Naive B cell (primary cell): ENCODE results near the gene ANKRD28. TPM values are rescaled to one million over a fixed set of nuclear protein-coding genes. Genes with fewer than 3 reads are reported as not detected.
"Not testable (repeated sequence)": the region's sequence is repeated elsewhere in the genome, so short reads cannot be mapped to it uniquely, and the experiment has no call there.

ENCODE experiments used
- ATAC-seq, 2 donors: fragments of 150-1000 bp; cut with Tn5 transposase; 2 replicates each; pipeline ENCODE4 v1.10.0; 2021; ENCODE audit warnings: low read depth in 2 of 2, mild to moderate bottlenecking in 2 of 2, moderate library complexity in 2 of 2
- DNase-seq: peaks from one replicate; pipeline ENCODE4 v3.0.0; 2022
- H3K27ac Mint-ChIP-seq, 6 donors: one replicate each; pipeline ENCODE4 v1.8.0; 2020 to 2022; ENCODE audit warnings: mild to moderate bottlenecking in 6 of 6, mixed read lengths in 6 of 6, moderate library complexity in 5 of 6, inconsistent platforms in 2 of 6
- H3K27me3 Mint-ChIP-seq, 3 donors: one replicate each; pipeline ENCODE4 v1.8.0; 2021 to 2022; ENCODE audit warnings: mixed read lengths in 3 of 3, mild to moderate bottlenecking in 1 of 3
- H3K36me3 Mint-ChIP-seq, 2 donors: one replicate each; pipeline ENCODE4 v1.8.0; 2020 to 2022; ENCODE audit warnings: mixed read lengths in 2 of 2, inconsistent platforms in 1 of 2, mild to moderate bottlenecking in 1 of 2
- H3K4me1 Mint-ChIP-seq, 3 donors: one replicate each; pipeline ENCODE4 v1.8.0; 2020 to 2022; ENCODE audit warnings: mixed read lengths in 3 of 3, inconsistent platforms in 1 of 3, mild to moderate bottlenecking in 1 of 3, moderate library complexity in 1 of 3
- H3K4me3 Mint-ChIP-seq, 8 donors: one replicate each; pipeline ENCODE4 v1.8.0; 2020 to 2022; ENCODE audit warnings: mild to moderate bottlenecking in 8 of 8, mixed read lengths in 8 of 8, moderate library complexity in 8 of 8, inconsistent platforms in 2 of 8
- H3K9me3 Mint-ChIP-seq, 7 donors: one replicate each; pipeline ENCODE4 v1.8.0; 2020 to 2022; ENCODE audit warnings: mixed read lengths in 7 of 7, mild to moderate bottlenecking in 5 of 7, inconsistent platforms in 2 of 7, moderate library complexity in 1 of 7
- polyA plus RNA-seq, 6 donors: library from polyadenylated mRNA; unstranded; fragments of 300-500 nt; fragmentation: Illumina TruSeq; gene quantifications; one replicate each; pipeline ENCODE4 v1.2.3, GENCODE V29; 2021; ENCODE audit warnings: low read depth in 6 of 6

The ANKRD28 gene
- polyA plus RNA-seq, 6 donors from 2014 or later = 5.6 to 13.2 (median 10.5) TPM

GRCh38 chr3:15781637-15782402 is 16.0 kb downstream of the ANKRD28 start:
- no peak overlapping the region for H3K4me3 Mint-ChIP-seq
- ATAC-seq = no peak
- no peaks in the 10 kb centered on the region for H3K27me3 Mint-ChIP-seq
- H3K36me3 Mint-ChIP-seq = peaks cover 8 to 9% of the 10 kb centered on the region in 2 donors
- H3K27ac Mint-ChIP-seq = no peak overlapping the region
- peaks cover 0 to 21% (median 6%) of the 10 kb centered on the region in 3 donors for H3K4me1 Mint-ChIP-seq
- H3K9me3 Mint-ChIP-seq = no peaks in the 10 kb centered on the region
- DNase-seq = no peak

DNA sequence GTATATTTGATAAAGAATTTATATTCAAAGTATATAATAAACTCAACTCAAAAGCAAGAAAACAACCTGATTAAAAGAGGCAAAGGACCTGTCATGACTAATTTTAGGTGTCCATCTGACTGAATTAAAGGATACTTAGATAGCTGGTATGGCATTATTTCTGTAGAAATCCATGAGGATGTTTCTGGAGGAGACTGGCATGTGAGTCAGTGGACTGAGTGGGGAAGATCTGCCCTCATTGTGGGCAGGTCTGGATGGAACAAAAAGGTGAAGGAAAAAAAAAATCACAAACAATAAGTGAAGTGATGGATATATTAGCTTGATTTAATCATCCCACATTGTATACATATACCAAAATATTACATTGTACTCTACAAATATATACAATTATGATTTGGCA is 16.6 kb downstream of the ANKRD28 start:
- H3K27me3 Mint-ChIP-seq = no peaks in the 10 kb centered on the region
- no peaks in the 10 kb centered on the region for H3K9me3 Mint-ChIP-seq
- peaks cover 0 to 24% (median 6%) of the 10 kb centered on the region in 3 donors for H3K4me1 Mint-ChIP-seq
- DNase-seq = no peak
- H3K4me3 Mint-ChIP-seq = no peak overlapping the region
- ATAC-seq = no peak
- H3K27ac Mint-ChIP-seq = peak overlapping the region in 1 of 6 donors; percentile 31
- H3K36me3 Mint-ChIP-seq = peaks cover 7 to 13% of the 10 kb centered on the region in 2 donors

GRCh38 chr3:15779111-15779510 is 18.7 kb downstream of the ANKRD28 start:
- DNase-seq (no peak), ATAC-seq (no peak)
- peaks cover 0 to 5% of the 10 kb centered on the region in 2 donors for H3K36me3 Mint-ChIP-seq
- peak overlapping the region in 1 of 6 donors; percentile 53 for H3K27ac Mint-ChIP-seq
- H3K27me3 Mint-ChIP-seq = no peaks in the 10 kb centered on the region
- H3K9me3 Mint-ChIP-seq = no peaks in the 10 kb centered on the region
- peaks cover 0 to 25% (median 6%) of the 10 kb centered on the region in 3 donors for H3K4me1 Mint-ChIP-seq
- H3K4me3 Mint-ChIP-seq = no peak overlapping the region

- DNase-seq = no peak
- Mint-ChIP-seq H3K27me3 (no peaks in the 10 kb centered on the region), H3K36me3 (peaks cover 0 to 5% of the 10 kb centered on the region in 2 donors), H3K27ac (peak overlapping the region in 2 of 6 donors; percentile 0 to 53), H3K4me3 (no peak overlapping the region), H3K9me3 (no peaks in the 10 kb centered on the region), H3K4me1 (peaks cover 0 to 25% (median 6%) of the 10 kb centered on the region in 3 donors)
- no peak for ATAC-seq
Observed at GRCh38 chr3:15778332-15778858, 19.4 kb downstream of the ANKRD28 start.

- ATAC-seq, H3K4me3 Mint-ChIP-seq, DNase-seq, H3K27me3 Mint-ChIP-seq, H3K9me3 Mint-ChIP-seq: not testable (repeated sequence)
- H3K36me3 Mint-ChIP-seq = peaks cover 0 to 11% of the 10 kb centered on the region in 2 donors
- peak overlapping the region in 1 of 6 donors; percentile 28 for H3K27ac Mint-ChIP-seq
- peaks cover 7 to 26% (median 10%) of the 10 kb centered on the region in 3 donors for H3K4me1 Mint-ChIP-seq
Observed at GRCh38 chr3:15774931-15775560, 22.7 kb downstream of the ANKRD28 start.

DNA sequence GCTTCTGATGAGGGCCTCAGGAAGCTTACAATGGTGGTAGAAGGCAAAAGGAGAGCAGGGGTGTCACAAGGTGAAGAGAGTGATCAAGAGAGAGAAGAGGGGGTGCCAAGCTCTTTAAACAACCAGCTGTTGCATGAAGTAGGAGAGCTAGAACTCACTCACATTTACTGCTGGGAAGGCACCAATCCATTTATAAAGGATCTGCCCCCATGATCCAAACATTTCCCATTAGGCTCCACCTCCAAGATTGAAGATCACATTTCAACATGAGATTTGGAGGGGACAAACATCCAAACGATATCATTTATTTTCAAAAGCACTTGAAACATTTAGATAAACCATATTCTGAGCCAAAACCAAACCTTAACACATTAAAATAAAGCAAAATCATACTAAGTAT is 26.3 kb downstream of the ANKRD28 start:
- peaks cover 0 to 10% of the 10 kb centered on the region in 2 donors for H3K36me3 Mint-ChIP-seq
- DNase-seq = no peak
- H3K4me1 Mint-ChIP-seq = peaks cover 14 to 35% (median 19%) of the 10 kb centered on the region in 3 donors
- peak overlapping the region in 1 of 6 donors; percentile 36 for H3K27ac Mint-ChIP-seq
- H3K4me3 Mint-ChIP-seq = no peak overlapping the region
- no peaks in the 10 kb centered on the region for H3K27me3 Mint-ChIP-seq
- ATAC-seq = no peak
- H3K9me3 Mint-ChIP-seq = no peaks in the 10 kb centered on the region

- Mint-ChIP-seq H3K4me1 (peaks cover 14 to 30% (median 21%) of the 10 kb centered on the region in 3 donors), H3K27me3 (no peaks in the 10 kb centered on the region), H3K4me3 (no peak overlapping the region), H3K27ac (peak overlapping the region in 1 of 6 donors; percentile 63), H3K36me3 (peaks cover 0 to 6% of the 10 kb centered on the region in 2 donors), H3K9me3 (no peaks in the 10 kb centered on the region)
- ATAC-seq (peak in 1 of 2 donors; percentile 43), DNase-seq (no peak)
Observed at GRCh38 chr3:15769256-15769915, 28.4 kb downstream of the ANKRD28 start.

DNA sequence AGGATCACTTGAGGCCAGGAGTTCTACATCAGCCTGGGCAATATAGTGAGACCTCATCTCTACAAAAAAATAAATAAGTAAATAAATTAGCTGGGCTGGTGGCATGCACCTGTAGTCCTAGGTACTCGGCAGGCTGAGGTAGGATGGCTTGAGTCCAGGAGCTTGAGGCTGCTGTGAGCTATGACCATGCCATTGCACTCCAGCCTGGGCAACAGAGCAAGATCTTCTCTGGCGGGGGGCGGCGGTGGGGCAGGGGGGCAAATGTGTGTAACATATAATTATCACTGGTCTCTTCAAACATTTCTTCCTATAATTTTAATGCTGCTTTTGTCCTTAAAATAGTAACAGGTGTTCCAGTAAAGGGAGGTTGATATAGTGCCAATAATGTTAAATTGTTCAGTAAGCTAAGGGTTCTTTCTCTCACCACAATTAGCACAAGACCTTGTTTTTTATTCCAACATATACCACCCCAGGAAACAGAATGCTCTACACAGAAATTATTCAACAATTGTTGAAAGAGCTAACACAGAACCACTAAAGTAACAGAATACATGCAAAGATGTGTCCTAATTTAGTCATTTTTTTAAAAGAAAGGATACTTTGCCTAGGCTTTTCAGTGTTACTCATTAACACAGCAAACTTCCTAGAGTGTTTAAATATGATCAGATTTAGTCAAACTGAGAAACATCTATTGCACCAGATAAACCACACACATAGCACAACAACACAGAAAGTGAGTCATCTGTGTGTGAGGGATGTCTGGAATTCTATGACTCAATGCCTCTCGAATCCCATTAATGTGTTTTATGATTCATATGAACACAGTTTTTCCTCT is 29.1 kb downstream of the ANKRD28 start:
- Mint-ChIP-seq H3K9me3 (no peaks in the 10 kb centered on the region), H3K27ac (peak overlapping the region in 1 of 6 donors; percentile 41), H3K36me3 (peaks cover 2 to 6% of the 10 kb centered on the region in 2 donors), H3K4me1 (peaks cover 14 to 22% (median 21%) of the 10 kb centered on the region in 3 donors), H3K4me3 (no peak overlapping the region), H3K27me3 (no peaks in the 10 kb centered on the region)
- ATAC-seq (no peak), DNase-seq (no peak)

DNA sequence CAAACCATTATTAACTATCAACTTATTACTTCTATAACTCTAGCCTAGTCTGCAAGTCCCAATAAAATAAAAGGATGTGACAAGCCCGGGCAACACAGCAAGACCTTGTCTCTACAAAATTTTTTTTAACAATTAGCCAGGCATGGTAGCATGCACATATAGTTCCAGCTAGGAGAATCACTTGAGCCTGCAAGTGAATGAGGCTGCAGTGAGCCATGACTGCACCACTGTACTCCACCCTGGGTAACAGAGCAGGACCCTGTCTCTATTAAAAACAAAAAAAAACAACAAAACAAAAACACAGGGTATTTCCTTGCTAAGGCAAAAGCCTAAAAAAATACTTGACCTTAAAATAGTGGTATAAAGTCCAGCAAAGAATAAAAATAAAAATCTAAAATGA is 31.4 kb downstream of the ANKRD28 start:
- H3K36me3 Mint-ChIP-seq = peaks cover 4 to 9% of the 10 kb centered on the region in 2 donors
- H3K27me3 Mint-ChIP-seq = no peaks in the 10 kb centered on the region
- H3K4me1 Mint-ChIP-seq = peaks cover 14 to 20% (median 17%) of the 10 kb centered on the region in 3 donors
- H3K4me3 Mint-ChIP-seq = no peak overlapping the region
- DNase-seq = no peak
- H3K27ac Mint-ChIP-seq = no peak overlapping the region
- no peak for ATAC-seq
- no peaks in the 10 kb centered on the region for H3K9me3 Mint-ChIP-seq

GRCh38 chr3:15758295-15758694 is 39.5 kb downstream of the ANKRD28 start:
- H3K36me3 Mint-ChIP-seq = peaks cover 11 to 12% of the 10 kb centered on the region in 2 donors
- no peaks in the 10 kb centered on the region for H3K27me3 Mint-ChIP-seq
- H3K4me1 Mint-ChIP-seq = peaks cover 6 to 14% (median 13%) of the 10 kb centered on the region in 3 donors
- no peak overlapping the region for H3K4me3 Mint-ChIP-seq
- ATAC-seq (no peak), DNase-seq (no peak)
- no peaks in the 10 kb centered on the region for H3K9me3 Mint-ChIP-seq
- H3K27ac Mint-ChIP-seq = peak overlapping the region in 2 of 6 donors; percentile 16 to 82

DNA sequence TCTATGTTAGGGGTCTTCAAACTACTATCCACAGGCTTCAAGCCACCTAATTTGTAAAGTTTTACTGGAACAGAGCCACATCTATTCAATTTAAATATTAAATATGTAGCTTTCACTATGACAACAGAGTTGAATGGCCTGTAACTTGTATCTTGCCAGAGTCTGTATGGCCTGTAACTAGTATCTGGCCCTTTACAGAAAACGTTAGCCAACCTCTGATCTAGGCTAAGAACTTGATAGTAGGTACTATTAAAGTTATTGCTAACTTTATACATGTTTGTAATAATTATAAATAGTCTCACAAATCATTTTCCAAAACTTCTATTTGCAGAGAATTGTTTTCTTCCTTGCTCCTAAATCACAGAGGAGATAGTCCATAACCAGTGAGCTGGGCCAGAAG is 40.0 kb downstream of the ANKRD28 start:
- no peak for DNase-seq
- Mint-ChIP-seq H3K9me3 (no peaks in the 10 kb centered on the region), H3K36me3 (peaks cover 14% of the 10 kb centered on the region in 2 donors), H3K4me3 (no peak overlapping the region), H3K4me1 (peaks cover 6 to 17% (median 16%) of the 10 kb centered on the region in 3 donors), H3K27ac (no peak overlapping the region), H3K27me3 (no peaks in the 10 kb centered on the region)
- no peak for ATAC-seq

DNA sequence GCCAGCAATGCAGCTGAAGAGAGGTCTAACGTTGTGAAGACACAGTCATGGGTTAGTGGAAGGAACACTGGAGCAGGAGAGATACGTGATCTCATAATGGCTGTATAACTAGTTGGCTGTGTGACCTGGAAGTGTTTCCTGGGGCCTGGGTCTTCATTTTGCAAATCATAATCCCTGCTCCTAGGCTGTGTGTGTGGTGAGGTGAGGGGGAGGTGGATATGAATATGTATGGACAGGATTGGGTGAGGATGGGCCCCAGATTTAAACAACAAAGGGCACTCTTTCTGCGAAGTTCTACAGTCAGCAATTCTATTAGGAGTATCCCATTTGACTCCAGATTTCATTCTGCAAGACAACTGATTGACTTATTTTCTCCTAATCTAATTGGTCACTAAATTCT is 41.3 kb downstream of the ANKRD28 start:
- peak overlapping the region in 1 of 6 donors; percentile 35 for H3K27ac Mint-ChIP-seq
- ATAC-seq (no peak), DNase-seq (no peak)
- no peaks in the 10 kb centered on the region for H3K9me3 Mint-ChIP-seq
- H3K27me3 Mint-ChIP-seq = no peaks in the 10 kb centered on the region
- H3K4me1 Mint-ChIP-seq = peaks cover 6 to 17% (median 16%) of the 10 kb centered on the region in 3 donors
- H3K4me3 Mint-ChIP-seq = no peak overlapping the region
- H3K36me3 Mint-ChIP-seq = peaks cover 16% of the 10 kb centered on the region in 2 donors
